Testis (tissue), 2 donors: ENCODE measurements around the gene CDKN2B.

ENCODE experiments used
- POLR2A ChIP-seq: fragments of 450-650 bp; IDR thresholded peaks from one replicate; pipeline ENCODE4 v1.6.1; 2017; ENCODE audit warnings: antibody characterized with exemption, mild to moderate bottlenecking, moderate library complexity
- TF ChIP-seq, protein P1 (sequence below), 3 experiments: fragments of 450-650 bp in 2 of 3; fragments of 200-600 bp in 1 of 3; sonication (generic) in 1 of 3; IDR thresholded peaks; one replicate each; pipeline ENCODE4 v1.5.1; 2016 to 2019; ENCODE audit warnings: antibody characterized with exemption in 3 of 3, mild to moderate bottlenecking in 2 of 3, moderate library complexity in 1 of 3

DNA sequence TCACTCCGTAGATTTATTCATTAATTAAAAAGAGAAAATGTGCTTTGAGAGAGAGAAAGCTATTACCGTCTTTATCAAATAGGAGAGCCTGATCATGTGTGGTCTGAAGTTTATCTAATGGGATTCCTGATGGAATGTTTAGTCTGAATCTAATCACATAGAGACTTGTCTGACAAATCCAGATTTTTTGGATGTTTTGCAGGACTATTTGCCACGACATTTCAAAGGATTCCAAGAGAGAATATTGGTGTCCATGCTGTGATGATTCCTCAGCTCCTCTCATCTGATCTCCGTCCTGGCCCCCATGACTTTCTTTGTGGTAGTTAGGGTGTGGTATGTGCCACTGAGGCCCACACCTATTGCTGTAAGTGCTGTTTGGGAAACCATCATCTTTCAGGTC is 20.1 kb upstream of the CDKN2B start:
- TF ChIP-seq POLR2A, result no peak
- TF ChIP-seq, protein P1, sequence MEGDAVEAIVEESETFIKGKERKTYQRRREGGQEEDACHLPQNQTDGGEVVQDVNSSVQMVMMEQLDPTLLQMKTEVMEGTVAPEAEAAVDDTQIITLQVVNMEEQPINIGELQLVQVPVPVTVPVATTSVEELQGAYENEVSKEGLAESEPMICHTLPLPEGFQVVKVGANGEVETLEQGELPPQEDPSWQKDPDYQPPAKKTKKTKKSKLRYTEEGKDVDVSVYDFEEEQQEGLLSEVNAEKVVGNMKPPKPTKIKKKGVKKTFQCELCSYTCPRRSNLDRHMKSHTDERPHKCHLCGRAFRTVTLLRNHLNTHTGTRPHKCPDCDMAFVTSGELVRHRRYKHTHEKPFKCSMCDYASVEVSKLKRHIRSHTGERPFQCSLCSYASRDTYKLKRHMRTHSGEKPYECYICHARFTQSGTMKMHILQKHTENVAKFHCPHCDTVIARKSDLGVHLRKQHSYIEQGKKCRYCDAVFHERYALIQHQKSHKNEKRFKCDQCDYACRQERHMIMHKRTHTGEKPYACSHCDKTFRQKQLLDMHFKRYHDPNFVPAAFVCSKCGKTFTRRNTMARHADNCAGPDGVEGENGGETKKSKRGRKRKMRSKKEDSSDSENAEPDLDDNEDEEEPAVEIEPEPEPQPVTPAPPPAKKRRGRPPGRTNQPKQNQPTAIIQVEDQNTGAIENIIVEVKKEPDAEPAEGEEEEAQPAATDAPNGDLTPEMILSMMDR (IDR thresholded peaks at IDR 0.05), result no peak
